A549 (cell line): ENCODE results near the gene POLDIP3. TPM values are rescaled to one million over a fixed set of nuclear protein-coding genes. Genes with fewer than 3 reads are reported as not detected.
"Not testable (repeated sequence)": the region's sequence is repeated elsewhere in the genome, so short reads cannot be mapped to it uniquely, and the experiment has no call there.

Source experiments
- ATAC-seq, 2 experiments: fragments of 200-7000 bp in 1 of 2; fragments of >200 bp in 1 of 2; cut with Nextera tagmentation in 1 of 2; cut with Tn5 transposase in 1 of 2; 3 replicates each; pipeline versions ENCODE4 v1.8.0 to v1.9.1; 2018 to 2020; ENCODE audit warnings: mild to moderate bottlenecking in 1 of 2, moderate library complexity in 1 of 2
- CTCF ChIA-PET: fragments of 300-600 bp; sonication (Branson Sonifier 250); formaldehyde crosslinking; extraction: SDS; loops from one replicate; lab custom pipeline; 2021; ENCODE audit warnings: antibody characterized with exemption, inconsistent platforms; lab: Yijun Ruan, JAX
- POLR2A ChIA-PET: fragments of 350-600 bp; formaldehyde crosslinking; extraction: SDS; loops from one replicate; lab custom pipeline; 2021; ENCODE audit warnings: antibody characterized with exemption, inconsistent platforms; lab: Yijun Ruan, JAX
- DNase-seq, 2 experiments: peaks; one replicate each; pipeline versions ENCODE4 v3.0.0 to v3.0.0-alpha.2; 2011 to 2016; ENCODE audit warnings: low read depth in 1 of 2, low spot score in 1 of 2
- FAIRE-seq: peaks from 2 replicates; lab custom pipeline; 2011; peaks lifted over from hg19 to GRCh38; lab: Jason Lieb, UNC
- H3K27ac ChIP-seq, 2 experiments: fragments of >200 bp; sonication (Bioruptor Twin); formaldehyde crosslinking; 3 replicates each; pipeline ENCODE4 v1.5.1; 2016 to 2017
- H3K4me1 ChIP-seq: fragments of >200 bp; sonication (Bioruptor Twin); formaldehyde crosslinking; 3 replicates; pipeline ENCODE4 v1.6.1; 2016
- H3K4me2 ChIP-seq: fragments of >200 bp; sonication (Bioruptor Twin); formaldehyde crosslinking; 3 replicates; pipeline ENCODE4 v1.6.1; 2016
- H3K4me3 ChIP-seq: fragments of >200 bp; sonication (Bioruptor Twin); formaldehyde crosslinking; 3 replicates; pipeline ENCODE4 v1.5.1; 2016
- H3K9me3 ChIP-seq: fragments of >200 bp; sonication (Bioruptor Twin); formaldehyde crosslinking; 3 replicates; pipeline ENCODE4 v1.6.1; 2016
- EHF ChIP-seq: fragments of 250-450 bp; sonication (Bioruptor Pico); IDR thresholded peaks from 2 replicates; pipeline ENCODE4 v1.5.0; 2020; ENCODE audit warnings: mild to moderate bottlenecking
- FOXS1 ChIP-seq: fragments of 250-450 bp; sonication (Bioruptor Pico); IDR thresholded peaks from 2 replicates; pipeline ENCODE4 v1.5.0; 2020; ENCODE audit warnings: mild to moderate bottlenecking, moderate library complexity
- MAFK ChIP-seq: fragments of 450-650 bp; IDR thresholded peaks from 2 replicates; pipeline ENCODE4 v1.6.1; 2014; ENCODE audit not compliant: partially characterized antibody
- POLR2A ChIP-seq: IDR thresholded peaks from 2 replicates; pipeline ENCODE4 v1.6.1; 2012; ENCODE audit warnings: mild to moderate bottlenecking, low read length
- RCOR1 ChIP-seq: fragments of 150-350 bp; IDR thresholded peaks from 2 replicates; pipeline ENCODE4 v1.6.1; 2014; ENCODE audit warnings: antibody characterized with exemption, low read length, low read depth
- WGBS: methylation state at CpG from one replicate; pipeline ENCODE4 v1.1.6; 2017; ENCODE audit errors: missing lambda C conversion rate; 5-methylcytosine and 5-hydroxymethylcytosine counted together
- polyA plus RNA-seq, 4 experiments: library from polyadenylated mRNA; depleted of rRNA in 3 of 4; stranded (reverse); fragments of >200 nt; fragmentation: RNase III in 1 of 4; extraction: RNeasy Plus Mini Kit Qiagen cat#74134 plus additional on column Dnase treatment in 1 of 4; gene quantifications; 2 replicates in 3 of 4; 3 replicates in 1 of 4; pipeline ENCODE4 v1.2.3, GENCODE V29; 2011 to 2017
- small RNA-seq, 6 experiments: library from RNA; depleted of rRNA; stranded (forward); fragments of <200 nt; gene quantifications; one replicate each; pipeline ENCODE3, GENCODE V24; 2012
- TF ChIP-seq, protein P1 (sequence below): fragments of 150-350 bp; IDR thresholded peaks from 2 replicates; pipeline ENCODE4 v1.6.1; 2014; ENCODE audit warnings: low read depth, mild to moderate bottlenecking, low read length

Gene POLDIP3
- polyA plus RNA-seq, 2 of the 4 experiments (the other 2 are of a cell fraction), result 31.5 to 31.8 TPM

DNA sequence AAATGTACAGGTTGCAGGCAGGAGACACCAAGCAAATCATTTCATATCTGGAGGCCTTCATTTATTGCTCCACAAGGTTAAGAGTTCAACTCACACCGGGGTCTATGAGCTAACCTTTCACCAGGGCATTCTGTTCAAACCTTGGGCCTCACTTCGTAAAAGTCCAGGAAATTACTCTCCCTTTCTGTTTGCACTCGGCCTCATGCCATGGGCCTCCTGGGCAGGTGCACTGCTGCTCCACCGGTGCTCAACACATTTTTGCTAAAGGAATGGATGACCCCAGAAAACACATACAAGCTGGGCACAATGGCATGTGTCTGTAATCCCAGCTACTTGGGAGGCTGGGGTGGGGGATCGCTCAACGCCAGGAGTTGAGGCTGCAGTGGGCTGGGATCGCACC is 78.5 kb downstream of the POLDIP3 start (continued):
- TF ChIP-seq, protein P1, sequence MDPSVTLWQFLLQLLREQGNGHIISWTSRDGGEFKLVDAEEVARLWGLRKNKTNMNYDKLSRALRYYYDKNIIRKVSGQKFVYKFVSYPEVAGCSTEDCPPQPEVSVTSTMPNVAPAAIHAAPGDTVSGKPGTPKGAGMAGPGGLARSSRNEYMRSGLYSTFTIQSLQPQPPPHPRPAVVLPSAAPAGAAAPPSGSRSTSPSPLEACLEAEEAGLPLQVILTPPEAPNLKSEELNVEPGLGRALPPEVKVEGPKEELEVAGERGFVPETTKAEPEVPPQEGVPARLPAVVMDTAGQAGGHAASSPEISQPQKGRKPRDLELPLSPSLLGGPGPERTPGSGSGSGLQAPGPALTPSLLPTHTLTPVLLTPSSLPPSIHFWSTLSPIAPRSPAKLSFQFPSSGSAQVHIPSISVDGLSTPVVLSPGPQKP, result no peak
- no peak for TF ChIP-seq EHF (CRISPR knock-in tag)
- TF ChIP-seq MAFK, result no peak
- no peak for TF ChIP-seq POLR2A
- TF ChIP-seq FOXS1 (CRISPR knock-in tag), result no peak
- TF ChIP-seq RCOR1, result no peak
- TF ChIP-seq, all 56 proteins: peak for 0

DNA sequence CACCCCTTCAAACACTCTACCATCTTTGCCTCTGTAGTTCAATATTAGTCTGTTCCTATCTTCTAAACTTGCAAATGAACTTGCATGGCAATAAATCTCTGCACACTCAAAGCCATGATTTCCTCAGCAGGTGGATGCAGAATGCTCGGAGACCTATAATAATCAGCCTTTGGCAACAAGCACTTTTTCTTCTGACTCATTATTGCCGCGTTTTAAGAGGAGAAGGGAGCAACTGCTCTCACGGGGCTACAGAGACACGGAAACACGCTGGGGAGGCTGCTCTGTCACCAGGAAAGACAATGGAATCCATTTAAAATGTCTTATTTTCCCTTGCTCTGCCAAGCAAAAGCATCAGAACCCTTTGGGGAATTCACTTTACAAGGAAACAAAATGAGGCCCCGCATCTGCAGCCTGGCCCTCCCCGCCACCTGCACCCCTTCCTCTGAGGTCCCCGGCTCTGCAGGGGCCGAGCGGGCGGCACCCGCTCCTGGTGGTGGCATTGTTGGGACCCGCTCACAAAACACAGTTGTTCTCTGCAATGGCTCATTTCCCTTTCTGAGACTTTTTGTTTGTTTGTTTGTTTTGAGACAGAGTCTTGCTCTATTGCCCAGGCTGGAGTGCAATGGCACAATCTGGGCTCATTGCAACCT is 79.5 kb downstream of the POLDIP3 start:
- POLR2A ChIA-PET, H3K4me2 ChIP-seq, H3K4me3 ChIP-seq, ATAC-seq, DNase-seq, H3K27ac ChIP-seq, FAIRE-seq, H3K9me3 ChIP-seq: not testable (repeated sequence)
- CTCF ChIA-PET, result interaction anchor here (1.7 kb wide), 1 partner anchor 18 kb away, joined by 4 read pairs; no protein-coding TSS in a partner anchor
- 68% methylated on average over 4 of the region's 14 CpGs for WGBS
- peaks cover 10% of the 10 kb centered on the region; the same call in 2 of the 3 replicates for H3K4me1 ChIP-seq

Small RNAs within 50 kb of the gene (small RNA-seq; reads per million reads assigned to genes)
- gene RN7SKP80 (0 reads per million in 6 experiments), gene RNU6-513P (0 reads per million in 6 experiments)

Other genes with a start within 250 kb of the POLDIP3 start
- gene NFAM1, start 182.5 kb downstream of the POLDIP3 start, polyA plus RNA-seq (2011; rRNA removed), result not detected in 2 replicates
- gene NFAM1, start 182.5 kb downstream of the POLDIP3 start, polyA plus RNA-seq (2017; fragmentation: RNase III; extraction: RNeasy Plus Mini Kit Qiagen cat#74134 plus additional on column Dnase treatment), result 0.03 TPM in 1 of 3 replicates, not detected in the others
- gene RRP7A, start 95.1 kb downstream of the POLDIP3 start, polyA plus RNA-seq (2011; rRNA removed), result 26.5 and 31.2 TPM in 2 replicates
- 36.3 to 42.0 TPM (median 37.1 TPM) in 3 replicates for gene RRP7A, start 95.1 kb downstream of the POLDIP3 start, polyA plus RNA-seq (2017; fragmentation: RNase III; extraction: RNeasy Plus Mini Kit Qiagen cat#74134 plus additional on column Dnase treatment)
- 0.14 and 0.20 TPM in 2 replicates for gene SERHL2, start 60.9 kb downstream of the POLDIP3 start, polyA plus RNA-seq (2011; rRNA removed)
- gene SERHL2, start 60.9 kb downstream of the POLDIP3 start, polyA plus RNA-seq (2017; fragmentation: RNase III; extraction: RNeasy Plus Mini Kit Qiagen cat#74134 plus additional on column Dnase treatment), result 0.21 to 0.42 TPM (median 0.38 TPM) in 3 replicates
- gene ATP5MGL, start 25.7 kb upstream of the POLDIP3 start, polyA plus RNA-seq (2011; rRNA removed), result not detected in 2 replicates
- not detected in 3 replicates for gene ATP5MGL, start 25.7 kb upstream of the POLDIP3 start, polyA plus RNA-seq (2017; fragmentation: RNase III; extraction: RNeasy Plus Mini Kit Qiagen cat#74134 plus additional on column Dnase treatment)
- 30.8 and 39.4 TPM in 2 replicates for gene CYB5R3, start 34.5 kb upstream of the POLDIP3 start, polyA plus RNA-seq (2011; rRNA removed)
- gene CYB5R3, start 34.5 kb upstream of the POLDIP3 start, polyA plus RNA-seq (2017; fragmentation: RNase III; extraction: RNeasy Plus Mini Kit Qiagen cat#74134 plus additional on column Dnase treatment), result 47.6 to 54.0 TPM (median 51.8 TPM) in 3 replicates
- gene A4GALT, start 106.0 kb upstream of the POLDIP3 start, polyA plus RNA-seq (2011; rRNA removed), result 5.0 and 5.1 TPM in 2 replicates
- gene A4GALT, start 106.0 kb upstream of the POLDIP3 start, polyA plus RNA-seq (2017; fragmentation: RNase III; extraction: RNeasy Plus Mini Kit Qiagen cat#74134 plus additional on column Dnase treatment), result 6.0 to 9.2 TPM (median 7.8 TPM) in 3 replicates
- gene ARFGAP3, start 242.4 kb upstream of the POLDIP3 start, polyA plus RNA-seq (2011; rRNA removed), result 33.3 and 39.0 TPM in 2 replicates
- gene ARFGAP3, start 242.4 kb upstream of the POLDIP3 start, polyA plus RNA-seq (2017; fragmentation: RNase III; extraction: RNeasy Plus Mini Kit Qiagen cat#74134 plus additional on column Dnase treatment), result 15.8 to 20.3 TPM (median 19.1 TPM) in 3 replicates